ENCODE measurements around the gene MXRA8. TPM values are rescaled to one million over a fixed set of nuclear protein-coding genes. Genes with fewer than 3 reads are reported as not detected.
"Not testable (repeated sequence)": the region's sequence is repeated elsewhere in the genome, so short reads cannot be mapped to it uniquely, and the experiment has no call there.

MXRA8 gene, protein sequence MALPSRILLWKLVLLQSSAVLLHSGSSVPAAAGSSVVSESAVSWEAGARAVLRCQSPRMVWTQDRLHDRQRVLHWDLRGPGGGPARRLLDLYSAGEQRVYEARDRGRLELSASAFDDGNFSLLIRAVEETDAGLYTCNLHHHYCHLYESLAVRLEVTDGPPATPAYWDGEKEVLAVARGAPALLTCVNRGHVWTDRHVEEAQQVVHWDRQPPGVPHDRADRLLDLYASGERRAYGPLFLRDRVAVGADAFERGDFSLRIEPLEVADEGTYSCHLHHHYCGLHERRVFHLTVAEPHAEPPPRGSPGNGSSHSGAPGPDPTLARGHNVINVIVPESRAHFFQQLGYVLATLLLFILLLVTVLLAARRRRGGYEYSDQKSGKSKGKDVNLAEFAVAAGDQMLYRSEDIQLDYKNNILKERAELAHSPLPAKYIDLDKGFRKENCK
- total RNA-seq (0.17 TPM), polyA plus RNA-seq (not detected)

DNA sequence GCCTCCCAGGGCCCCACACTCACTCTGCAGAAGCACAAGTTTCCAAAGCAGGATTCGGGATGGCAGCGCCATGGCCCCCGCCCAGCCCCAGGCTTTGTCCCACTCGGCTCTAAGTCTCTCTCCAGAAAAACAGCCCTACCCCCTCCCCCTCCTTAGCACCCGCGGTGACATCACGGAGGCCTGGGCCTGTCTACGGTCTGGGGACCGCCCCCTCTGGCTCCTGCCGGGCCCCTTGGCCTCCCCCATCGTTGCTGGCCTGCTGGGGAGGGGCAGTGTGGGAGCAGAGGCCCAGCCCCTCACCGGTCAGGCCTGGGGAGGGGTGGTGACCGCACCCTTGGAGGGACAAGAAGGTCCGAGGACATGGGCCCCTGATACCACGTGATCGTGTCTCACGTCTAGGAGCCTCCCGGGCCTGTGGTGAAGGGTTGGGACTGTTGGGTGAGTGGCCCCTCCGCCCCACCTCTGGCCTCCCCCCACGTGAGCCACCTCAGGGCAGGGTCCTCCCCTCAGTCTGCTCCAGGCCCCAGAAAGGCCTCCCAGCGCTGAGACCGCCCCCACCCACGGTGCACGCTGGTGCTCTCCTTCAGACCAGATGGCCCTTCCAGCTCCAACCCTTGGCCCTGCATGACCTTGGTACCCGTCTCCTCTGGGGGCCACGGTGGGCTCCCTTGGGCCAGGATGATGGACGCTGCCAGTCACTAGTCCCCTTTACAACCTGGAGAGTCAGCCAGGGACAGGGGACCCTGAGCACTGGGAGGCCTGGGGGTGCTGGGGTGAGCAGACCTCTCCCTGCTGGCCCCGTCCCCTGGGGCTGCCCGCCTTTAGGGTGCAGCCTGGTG, at the start of gene MXRA8:
Gene MXRA8 (minus strand): TSS at position 123 of the 839 bp plus-strand sequence. CDS start 51 bp downstream, at position 72.
- Histone ChIP-seq H3K36me3 (ENCODE audit: control insufficient read depth, insufficient read depth, low read length) (no peaks in the 10 kb centered on the region), H3K9me3 (ENCODE audit: control insufficient read depth in 2 of 2, low read length in 2 of 2) (no peaks in the 10 kb centered on the region), H3K27ac (ENCODE audit: insufficient read depth, low read length, poor library complexity, severe bottlenecking) (no peak within 1 kb of the TSS), H3K27me3 (ENCODE audit: control insufficient read depth, insufficient read depth, low read length) (no peaks in the 10 kb centered on the region), H3K4me1 (ENCODE audit: control insufficient read depth, insufficient read depth, low read length, poor library complexity, severe bottlenecking) (peaks cover 28% of the 10 kb centered on the region), H3K4me3 (ENCODE audit: low read depth, low read length) (no peak within 1 kb of the TSS)
- Mint-ChIP-seq H3K27ac (peak within 1 kb of the TSS in 1 of 3 donors; percentile 67), H3K36me3 (no peaks in the 10 kb centered on the region), H3K9me3 (no peaks in the 10 kb centered on the region), H3K4me3 (peak within 1 kb of the TSS in 1 of 4 donors; percentile 63), H3K4me1 (peaks cover 0 to 8% (median 1%) of the 10 kb centered on the region in 4 donors), H3K27me3 (peaks cover 22% of the 10 kb centered on the region)
- no peak for DNase-seq
- no peak for ATAC-seq (ENCODE audit: low read depth in 2 of 2)

DNA sequence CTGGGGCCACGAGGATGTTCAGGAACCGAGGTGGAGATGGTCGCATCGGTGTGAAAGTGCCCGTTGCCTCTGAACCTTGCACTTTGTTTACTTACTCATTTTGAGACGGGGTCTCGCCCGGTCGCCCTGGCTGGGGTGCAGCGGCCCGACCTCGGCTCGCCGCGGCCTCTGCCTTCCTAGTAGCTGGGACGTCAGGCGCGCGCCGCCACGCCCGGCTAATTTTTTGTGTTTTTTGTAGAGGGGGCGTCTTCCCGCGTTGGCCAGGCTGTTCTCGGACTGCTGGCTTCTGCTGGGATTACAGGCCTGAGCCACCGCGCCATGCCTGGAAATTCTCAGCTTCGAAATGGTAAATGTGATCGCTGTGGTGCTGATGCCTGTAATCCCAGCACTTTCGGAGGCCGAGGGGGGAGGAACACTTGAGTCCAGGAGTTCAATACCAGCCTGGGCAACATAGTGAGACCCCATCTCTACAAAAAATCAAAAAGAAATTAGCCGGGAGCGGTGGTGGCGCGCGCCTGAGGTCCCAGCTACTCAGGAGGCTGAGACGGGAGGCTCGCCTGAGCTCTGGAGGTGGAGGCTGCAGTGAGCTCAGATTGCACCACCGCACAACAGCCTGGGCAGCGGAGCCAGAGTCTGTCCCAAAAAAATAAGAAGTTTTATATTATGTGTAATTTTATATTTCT, 49.4 kb upstream of the MXRA8 start:
- Mint-ChIP-seq H3K4me1 (peaks cover 0 to 53% (median 14%) of the 10 kb centered on the region in 4 donors), H3K27me3 (no peaks in the 10 kb centered on the region), H3K4me3 (peak overlapping the region; percentile 83 to 96 (median 91)), H3K36me3 (peaks cover 12% of the 10 kb centered on the region), H3K9me3 (no peaks in the 10 kb centered on the region), H3K27ac (peak overlapping the region; percentile 48 to 97 (median 86))
- H3K9me3 ChIP-seq (ENCODE audit: control insufficient read depth in 2 of 2, low read length in 2 of 2) = no peaks in the 10 kb centered on the region
- H3K27ac ChIP-seq (ENCODE audit: insufficient read depth, low read length, poor library complexity, severe bottlenecking) = peak overlapping the region; percentile 89
- peaks cover 18% of the 10 kb centered on the region for H3K36me3 ChIP-seq (ENCODE audit: control insufficient read depth, insufficient read depth, low read length)
- ATAC-seq (ENCODE audit: low read depth in 2 of 2) (peak; percentile 3 to 4), DNase-seq (peak in 1 of 3 donors; percentile 38)
- H3K4me1 ChIP-seq (ENCODE audit: control insufficient read depth, insufficient read depth, low read length, poor library complexity, severe bottlenecking) = peaks cover 20% of the 10 kb centered on the region
- H3K4me3 ChIP-seq (ENCODE audit: low read depth, low read length) = peak overlapping the region; percentile 48
- no peaks in the 10 kb centered on the region for H3K27me3 ChIP-seq (ENCODE audit: control insufficient read depth, insufficient read depth, low read length)

DNA sequence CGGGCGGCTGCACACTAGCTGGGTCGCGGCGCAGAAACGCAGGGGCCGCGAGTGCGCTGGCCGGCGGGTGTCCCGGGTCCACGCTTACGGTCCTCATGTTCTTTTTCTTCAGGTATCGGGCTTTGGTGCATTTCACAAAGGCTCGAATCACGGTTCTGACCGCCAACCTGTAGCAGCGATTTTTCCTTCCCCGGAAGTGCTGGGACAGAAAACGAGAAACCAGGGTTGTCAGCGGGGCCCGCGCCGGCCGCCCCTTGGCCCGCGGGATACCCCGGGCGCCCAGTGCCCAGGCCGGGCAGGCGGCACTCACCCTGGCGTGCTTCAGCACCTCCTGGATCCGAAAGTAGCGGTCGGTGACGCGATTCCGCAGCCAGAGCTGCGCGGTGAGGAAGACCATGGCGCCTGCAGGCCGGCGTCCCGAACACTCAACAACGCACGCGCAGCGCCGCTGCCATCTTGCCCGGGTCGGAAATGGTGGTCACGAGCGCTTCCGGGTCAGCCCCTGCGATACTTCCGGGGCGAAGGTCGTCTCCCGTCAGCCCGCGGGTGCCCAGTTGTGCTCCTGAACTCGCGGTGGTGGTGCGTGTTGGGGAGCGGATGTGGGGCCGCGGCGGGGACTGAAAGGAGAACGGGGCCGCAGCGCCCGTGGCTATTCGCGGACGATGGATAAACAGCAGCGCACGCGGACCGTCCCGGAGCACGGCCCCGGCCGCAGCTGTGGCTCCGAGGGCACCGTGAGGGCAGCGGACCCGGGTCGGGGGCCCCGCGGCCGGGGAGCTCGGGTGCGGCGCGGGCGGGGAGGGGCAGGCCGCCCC, 48.7 kb upstream of the MXRA8 start, which contains the start of gene MRPL20:
Gene MRPL20 (minus strand): TSS at position 473 of the 815 bp plus-strand sequence. CDS start 76 bp downstream, at position 397.
- Histone ChIP-seq H3K36me3 (ENCODE audit: control insufficient read depth, insufficient read depth, low read length) (peaks cover 23% of the 10 kb centered on the region), H3K4me1 (ENCODE audit: control insufficient read depth, insufficient read depth, low read length, poor library complexity, severe bottlenecking) (peaks cover 20% of the 10 kb centered on the region), H3K9me3 (ENCODE audit: control insufficient read depth in 2 of 2, low read length in 2 of 2) (no peaks in the 10 kb centered on the region), H3K4me3 (ENCODE audit: low read depth, low read length) (peak within 1 kb of the TSS; percentile 64), H3K27me3 (ENCODE audit: control insufficient read depth, insufficient read depth, low read length) (no peaks in the 10 kb centered on the region), H3K27ac (ENCODE audit: insufficient read depth, low read length, poor library complexity, severe bottlenecking) (peak within 1 kb of the TSS; percentile 89)
- H3K27ac Mint-ChIP-seq = peak within 1 kb of the TSS; percentile 86 to 97 (median 93)
- ATAC-seq (ENCODE audit: low read depth in 2 of 2) (peak; percentile 95 to 97), DNase-seq (peak; percentile 95 to 97 (median 96))
- H3K9me3 Mint-ChIP-seq = no peaks in the 10 kb centered on the region
- H3K4me3 Mint-ChIP-seq = peak within 1 kb of the TSS; percentile 92 to 96 (median 95)
- H3K4me1 Mint-ChIP-seq = peaks cover 0 to 57% (median 14%) of the 10 kb centered on the region in 4 donors
- peaks cover 15% of the 10 kb centered on the region for H3K36me3 Mint-ChIP-seq
- no peaks in the 10 kb centered on the region for H3K27me3 Mint-ChIP-seq

DNA sequence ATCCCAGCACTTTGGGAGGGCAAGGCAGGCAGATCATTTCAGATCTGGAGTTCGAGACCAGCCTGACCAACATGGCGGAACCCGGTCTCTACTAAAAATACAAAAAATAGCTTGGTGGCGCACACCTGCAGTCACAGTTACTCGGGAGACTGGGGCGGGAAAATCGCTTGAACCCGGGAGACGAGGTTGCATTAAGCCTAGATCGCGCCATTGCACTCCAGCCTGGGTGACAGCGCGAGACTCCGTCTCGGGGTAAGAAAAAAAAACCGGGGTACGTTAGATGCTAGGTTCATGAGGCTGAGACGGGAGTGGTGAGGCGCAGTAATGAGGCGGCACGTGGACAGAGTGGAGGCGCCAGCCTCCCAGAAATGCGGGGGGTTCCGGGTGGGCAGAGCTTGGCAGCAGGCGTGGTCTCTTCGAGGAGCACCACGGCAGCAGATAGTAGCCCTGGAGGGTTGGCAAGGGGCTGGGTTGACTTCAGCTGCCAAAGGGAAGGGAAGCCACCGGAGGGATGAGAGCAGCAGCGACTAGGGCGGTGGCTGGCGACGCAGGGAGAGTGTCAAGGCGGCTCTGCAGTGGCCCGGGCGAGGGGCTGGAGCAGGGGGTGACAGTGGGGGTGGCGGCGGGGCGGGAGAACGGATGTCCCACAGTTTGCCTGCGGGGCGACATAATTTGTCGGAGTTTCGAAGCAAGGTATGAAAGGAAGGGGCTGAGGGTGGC, 47.9 kb upstream of the MXRA8 start:
- Histone ChIP-seq H3K9me3 (ENCODE audit: control insufficient read depth in 2 of 2, low read length in 2 of 2) (no peaks in the 10 kb centered on the region), H3K36me3 (ENCODE audit: control insufficient read depth, insufficient read depth, low read length) (peaks cover 29% of the 10 kb centered on the region), H3K4me1 (ENCODE audit: control insufficient read depth, insufficient read depth, low read length, poor library complexity, severe bottlenecking) (peaks cover 20% of the 10 kb centered on the region), H3K27me3 (ENCODE audit: control insufficient read depth, insufficient read depth, low read length) (no peaks in the 10 kb centered on the region), H3K4me3 (ENCODE audit: low read depth, low read length) (peak overlapping the region; percentile 64), H3K27ac (ENCODE audit: insufficient read depth, low read length, poor library complexity, severe bottlenecking) (peak overlapping the region; percentile 89)
- Mint-ChIP-seq H3K36me3 (peaks cover 20% of the 10 kb centered on the region), H3K4me1 (peaks cover 0 to 62% (median 16%) of the 10 kb centered on the region in 4 donors), H3K9me3 (no peaks in the 10 kb centered on the region), H3K4me3 (peak overlapping the region; percentile 90 to 96 (median 93)), H3K27ac (peak overlapping the region; percentile 82 to 97 (median 93)), H3K27me3 (no peaks in the 10 kb centered on the region)
- ATAC-seq (ENCODE audit: low read depth in 2 of 2) (no peak), DNase-seq (no peak)

DNA sequence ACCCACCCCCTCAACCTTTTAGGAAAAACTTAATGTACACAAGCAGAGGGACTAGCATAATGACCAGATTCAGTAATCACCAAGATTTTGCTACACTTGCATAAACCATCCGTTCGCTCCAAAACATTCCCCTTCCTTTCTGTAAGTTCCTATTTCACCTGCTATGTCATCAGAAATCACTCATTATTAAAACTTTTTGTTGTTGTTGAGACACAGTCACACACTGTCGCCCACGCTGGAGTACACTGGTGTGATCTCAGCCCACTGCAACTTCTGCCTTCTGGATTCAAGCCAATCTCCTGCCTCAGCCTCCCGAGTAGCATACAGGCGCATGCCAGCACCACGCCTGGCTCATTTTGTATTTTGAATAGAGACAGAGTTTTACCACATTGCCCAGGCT, 45.3 kb upstream of the MXRA8 start:
- H3K9me3 Mint-ChIP-seq = no peaks in the 10 kb centered on the region
- peaks cover 0 to 66% (median 20%) of the 10 kb centered on the region in 4 donors for H3K4me1 Mint-ChIP-seq
- peaks cover 34% of the 10 kb centered on the region for H3K4me1 ChIP-seq (ENCODE audit: control insufficient read depth, insufficient read depth, low read length, poor library complexity, severe bottlenecking)
- H3K4me3 Mint-ChIP-seq = peak overlapping the region; percentile 46 to 94 (median 91)
- H3K27me3 ChIP-seq (ENCODE audit: control insufficient read depth, insufficient read depth, low read length) = no peaks in the 10 kb centered on the region
- H3K27ac Mint-ChIP-seq = peak overlapping the region in 2 of 3 donors; percentile 87 to 90
- H3K27me3 Mint-ChIP-seq = no peaks in the 10 kb centered on the region
- no peak for DNase-seq
- H3K9me3 ChIP-seq (ENCODE audit: control insufficient read depth in 2 of 2, low read length in 2 of 2) = no peaks in the 10 kb centered on the region
- no peak overlapping the region for H3K27ac ChIP-seq (ENCODE audit: insufficient read depth, low read length, poor library complexity, severe bottlenecking)
- peaks cover 20% of the 10 kb centered on the region for H3K36me3 Mint-ChIP-seq
- no peak overlapping the region for H3K4me3 ChIP-seq (ENCODE audit: low read depth, low read length)
- ATAC-seq (ENCODE audit: low read depth in 2 of 2) = no peak
- H3K36me3 ChIP-seq (ENCODE audit: control insufficient read depth, insufficient read depth, low read length) = peaks cover 34% of the 10 kb centered on the region

DNA sequence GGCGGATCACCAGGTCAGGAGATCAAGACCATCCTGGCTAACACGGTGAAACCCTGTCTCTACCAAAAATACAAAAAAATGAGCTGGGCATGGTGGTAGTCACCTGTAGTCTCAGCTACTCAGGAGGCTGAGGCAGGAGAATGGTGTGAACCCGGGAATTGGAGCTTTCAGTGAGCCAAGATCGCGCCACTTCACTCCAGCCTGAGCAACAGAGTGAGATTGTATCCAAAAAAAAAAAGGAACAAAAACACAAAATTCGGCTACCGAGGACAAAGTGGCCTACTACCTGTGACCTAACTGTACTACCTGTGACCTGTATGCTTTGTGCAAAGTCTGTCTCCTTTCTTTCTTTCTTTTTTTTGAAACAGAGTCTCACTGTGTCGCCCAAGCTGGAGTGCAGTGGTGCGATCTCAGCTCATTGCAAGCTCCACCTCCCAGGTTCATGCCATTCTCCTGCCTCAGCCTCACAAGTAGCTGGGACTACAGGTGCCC, 44.6 kb upstream of the MXRA8 start:
- H3K9me3 ChIP-seq (ENCODE audit: control insufficient read depth in 2 of 2, low read length in 2 of 2); ATAC-seq (ENCODE audit: low read depth in 2 of 2); DNase-seq; H3K27me3 Mint-ChIP-seq; H3K4me3 ChIP-seq (ENCODE audit: low read depth, low read length); H3K27ac ChIP-seq (ENCODE audit: insufficient read depth, low read length, poor library complexity, severe bottlenecking); H3K27me3 ChIP-seq (ENCODE audit: control insufficient read depth, insufficient read depth, low read length); H3K9me3 Mint-ChIP-seq: not testable (repeated sequence)
- peaks cover 35% of the 10 kb centered on the region for H3K4me1 ChIP-seq (ENCODE audit: control insufficient read depth, insufficient read depth, low read length, poor library complexity, severe bottlenecking)
- H3K36me3 Mint-ChIP-seq = peaks cover 20% of the 10 kb centered on the region
- H3K4me1 Mint-ChIP-seq = peaks cover 0 to 66% (median 22%) of the 10 kb centered on the region in 4 donors
- H3K36me3 ChIP-seq (ENCODE audit: control insufficient read depth, insufficient read depth, low read length) = peaks cover 35% of the 10 kb centered on the region
- peak overlapping the region; percentile 29 to 100 (median 39) for H3K4me3 Mint-ChIP-seq
- peak overlapping the region in 1 of 3 donors; percentile 87 for H3K27ac Mint-ChIP-seq
